Measurements from ENCODE around the gene FICD. TPM values are rescaled to one million over a fixed set of nuclear protein-coding genes. Genes with fewer than 3 reads are reported as not detected.

FICD gene
- total and polyA plus RNA-seq, 2 of the 13 experiments (the other 11 are each of a cell fraction or from before 2014, with no cell fraction given): 0.99 to 3.0 TPM

- TF ChIP-seq MYNN (CRISPR knock-in tag; IDR thresholded peaks at IDR 0.05; ENCODE audit: low read depth) (0 out of 2 replicates have a peak, but pooled peaks have one; percentile 22), THYN1 (CRISPR knock-in tag; IDR thresholded peaks at IDR 0.05; ENCODE audit: borderline replicate concordance, low read depth) (no peak), ZNF142 (CRISPR knock-in tag; IDR thresholded peaks at IDR 0.05) (no peak), NFE2L2 (IDR thresholded peaks at IDR 0.05; ENCODE audit: low read length) (no peak), KLF15 (CRISPR knock-in tag; IDR thresholded peaks at IDR 0.05; ENCODE audit: borderline replicate concordance) (no peak), JUN (CRISPR knock-in tag; IDR thresholded peaks at IDR 0.05) (no peak), PITX1 (CRISPR knock-in tag; IDR thresholded peaks at IDR 0.05) (peak; percentile 52; the same call in 1 of the 2 replicates), ZEB1 (IDR thresholded peaks at IDR 0.05; ENCODE audit: insufficient replicate concordance, low read depth) (no peak), ASH2L (IDR thresholded peaks at IDR 0.05; ENCODE audit: insufficient read length, low read depth, low read length) (peak; percentile 98), SP4 (CRISPR knock-in tag; IDR thresholded peaks at IDR 0.05) (no peak), ERF (CRISPR knock-in tag; IDR thresholded peaks at IDR 0.05) (no peak; the same call in 1 of the 2 replicates), ATRX (CRISPR knock-in tag; IDR thresholded peaks at IDR 0.05; ENCODE audit: borderline replicate concordance) (no peak), MEF2D (CRISPR knock-in tag; IDR thresholded peaks at IDR 0.05) (no peak; the same call in 1 of the 2 replicates), YY1 (IDR thresholded peaks at IDR 0.05; ENCODE audit: insufficient read depth, insufficient replicate concordance, low read depth, low read length) (peak; percentile 91), ZFP36 (IDR thresholded peaks at IDR 0.05; ENCODE audit: borderline replicate concordance, low read depth, low read length, partially characterized antibody) (no peak), ATF5 (CRISPR knock-in tag; IDR thresholded peaks at IDR 0.05; ENCODE audit: low read depth) (no peak), IRF1 (CRISPR knock-in tag; IDR thresholded peaks at IDR 0.05; ENCODE audit: low read depth) (no peak), CAMTA2 (CRISPR knock-in tag; IDR thresholded peaks at IDR 0.05; ENCODE audit: borderline replicate concordance) (no peak), ZNF629 (CRISPR knock-in tag; conservative IDR thresholded peaks at IDR 0.05) (no peak)
- TF ChIP-seq, protein P1, sequence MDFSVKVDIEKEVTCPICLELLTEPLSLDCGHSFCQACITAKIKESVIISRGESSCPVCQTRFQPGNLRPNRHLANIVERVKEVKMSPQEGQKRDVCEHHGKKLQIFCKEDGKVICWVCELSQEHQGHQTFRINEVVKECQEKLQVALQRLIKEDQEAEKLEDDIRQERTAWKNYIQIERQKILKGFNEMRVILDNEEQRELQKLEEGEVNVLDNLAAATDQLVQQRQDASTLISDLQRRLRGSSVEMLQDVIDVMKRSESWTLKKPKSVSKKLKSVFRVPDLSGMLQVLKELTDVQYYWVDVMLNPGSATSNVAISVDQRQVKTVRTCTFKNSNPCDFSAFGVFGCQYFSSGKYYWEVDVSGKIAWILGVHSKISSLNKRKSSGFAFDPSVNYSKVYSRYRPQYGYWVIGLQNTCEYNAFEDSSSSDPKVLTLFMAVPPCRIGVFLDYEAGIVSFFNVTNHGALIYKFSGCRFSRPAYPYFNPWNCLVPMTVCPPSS (IDR thresholded peaks at IDR 0.05): no peak
Observed at GRCh38 chr12:108560752-108561719, 46.0 kb downstream of the FICD start, which contains the start of gene SART3 (continued).

Measured in HepG2 (cell line).